Thymus (tissue), 11 donors: ENCODE results near the gene ZKSCAN8. TPM values are rescaled to one million over a fixed set of nuclear protein-coding genes. Genes with fewer than 3 reads are reported as not detected.

Experiments used
- DNase-seq, 9 donors: peaks; one replicate each; pipeline ENCODE4 v3.0.0-alpha.2; 2013; ENCODE audit warnings: low spot score in 9 of 9, low read depth in 6 of 9, missing footprints in 1 of 9
- H3K27ac ChIP-seq, 2 donors: one replicate each; pipeline ENCODE4 v1.5.1; 2013; ENCODE audit warnings: control low read depth in 1 of 2, low read depth in 1 of 2, low read length in 1 of 2, mild to moderate bottlenecking in 1 of 2, moderate library complexity in 1 of 2
- H3K27me3 ChIP-seq, 2 donors: one replicate each; pipeline ENCODE4 v1.5.1; 2013; ENCODE audit warnings: low read length in 1 of 2; ENCODE audit not compliant: control insufficient read depth in 2 of 2, insufficient read depth in 1 of 2
- H3K36me3 ChIP-seq, 2 donors: one replicate each; pipeline ENCODE4 v1.5.1; 2013; ENCODE audit warnings: low read length in 1 of 2, mild to moderate bottlenecking in 1 of 2, moderate library complexity in 1 of 2; ENCODE audit not compliant: control insufficient read depth in 2 of 2, insufficient read depth in 2 of 2
- H3K4me1 ChIP-seq, 2 donors: one replicate each; pipeline ENCODE4 v1.5.1; 2013; ENCODE audit warnings: low read length in 2 of 2; ENCODE audit not compliant: control insufficient read depth in 2 of 2, insufficient read depth in 2 of 2
- H3K4me3 ChIP-seq, 2 donors: one replicate each; pipeline ENCODE4 v1.5.1; 2013; ENCODE audit warnings: low read length in 2 of 2, control low read depth in 1 of 2, mild to moderate bottlenecking in 1 of 2
- H3K9me3 ChIP-seq, 2 donors: one replicate each; pipeline ENCODE4 v1.5.1; 2013; ENCODE audit warnings: low read length in 1 of 2, mild to moderate bottlenecking in 1 of 2; ENCODE audit not compliant: control insufficient read depth in 2 of 2, insufficient read depth in 1 of 2
- WGBS: extraction: QIAGEN DNeasy Blood & Tissue Kit; methylation state at CpG from one replicate; pipeline ENCODE4 v1.1.7; 2013; 5-methylcytosine and 5-hydroxymethylcytosine counted together
- polyA plus RNA-seq: library from polyadenylated mRNA; stranded (reverse); fragments of 200-250 nt; gene quantifications from one replicate; pipeline ENCODE4 v1.2.3, GENCODE V29; 2013
- total RNA-seq: library from RNA; stranded (reverse); fragments of 120-200 nt; gene quantifications from one replicate; pipeline ENCODE4 v1.2.4, GENCODE V29; 2013
- donor health status: healthy.

ZKSCAN8 gene
- total and polyA plus RNA-seq, 2 donors = 5.3 to 10.4 TPM

DNA sequence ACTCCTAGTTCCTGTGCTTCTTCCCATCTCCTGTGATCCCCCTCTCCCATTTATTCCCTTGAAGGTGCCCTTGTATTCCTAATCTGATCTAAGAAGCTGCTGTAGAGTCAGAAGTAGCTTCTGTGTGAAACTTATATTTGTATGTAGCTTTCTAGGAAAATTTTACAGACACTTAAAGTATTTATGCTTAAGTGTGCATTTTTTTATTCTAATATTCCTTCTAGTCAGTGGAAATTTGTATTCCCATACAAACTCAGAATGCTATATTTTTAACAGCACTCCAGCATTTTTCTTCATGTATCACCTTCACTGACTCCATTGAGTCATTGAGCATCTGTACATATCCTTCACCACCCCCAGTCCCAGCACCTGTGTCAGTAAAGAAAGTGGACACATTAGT, 12.7 kb downstream of the ZKSCAN8 start:
- H3K4me3 ChIP-seq = no peak overlapping the region
- H3K27me3 ChIP-seq = no peaks in the 10 kb centered on the region
- peaks cover 37 to 53% of the 10 kb centered on the region in 2 donors for H3K36me3 ChIP-seq
- DNase-seq = no peak
- no peaks in the 10 kb centered on the region for H3K4me1 ChIP-seq
- H3K27ac ChIP-seq = no peak overlapping the region
- peaks cover 5 to 6% of the 10 kb centered on the region in 2 donors for H3K9me3 ChIP-seq

DNA sequence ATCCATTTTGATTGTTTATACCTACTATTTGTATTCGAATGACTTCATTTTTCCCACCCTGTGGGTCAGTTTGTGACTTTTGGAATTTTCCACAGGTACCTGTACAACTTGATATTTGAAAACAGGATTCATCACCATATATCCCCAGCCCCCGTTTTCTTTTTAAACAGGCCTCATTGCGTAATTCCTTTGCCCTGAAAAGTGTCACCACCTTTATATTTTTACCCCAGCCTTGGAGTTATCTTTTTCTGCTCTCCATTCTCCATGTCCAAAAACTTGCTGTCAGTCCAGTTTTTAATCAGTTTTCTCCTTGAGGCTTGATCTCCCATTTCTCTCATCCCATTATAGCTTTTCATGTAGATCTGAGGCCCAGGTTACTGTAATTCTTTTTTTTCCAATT, 16.6 kb downstream of the ZKSCAN8 start:
- WGBS = 98% methylated on average over 3 of the region's 3 CpGs
- Histone ChIP-seq H3K27ac (no peak overlapping the region), H3K36me3 (peaks cover 17 to 21% of the 10 kb centered on the region in 2 donors)

DNA sequence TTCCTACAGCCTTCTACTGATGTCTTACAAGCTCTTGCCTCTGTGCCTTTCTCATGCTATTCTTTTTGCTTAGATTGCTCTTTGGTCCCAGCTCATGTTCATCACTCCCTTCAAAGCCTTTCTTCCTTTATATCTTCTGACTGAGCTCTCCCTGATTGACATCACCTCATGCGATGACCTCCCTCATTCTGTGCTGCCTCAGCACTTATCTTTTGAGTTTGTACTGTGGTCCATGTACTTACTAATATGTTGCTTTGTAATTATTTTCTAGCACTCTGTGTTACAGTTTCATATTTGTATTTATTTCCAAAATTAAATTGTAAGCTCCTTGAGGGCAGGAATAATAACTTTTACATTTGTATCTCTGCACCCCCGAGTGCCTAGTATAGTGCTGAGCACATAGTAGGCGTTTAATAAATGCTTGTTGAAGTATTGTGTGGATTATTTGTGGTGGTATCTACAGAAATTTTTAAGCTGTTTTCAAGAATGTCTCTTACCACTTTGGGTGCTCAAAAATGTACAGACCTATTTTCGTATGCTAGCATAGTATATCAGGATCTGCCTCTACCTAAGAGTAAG, 17.4 kb downstream of the ZKSCAN8 start:
- no peak for DNase-seq
- H3K36me3 ChIP-seq = peaks cover 9 to 13% of the 10 kb centered on the region in 2 donors
- 98% methylated on average over 4 of the region's 4 CpGs for WGBS
- peaks cover 0 to 7% of the 10 kb centered on the region in 2 donors for H3K9me3 ChIP-seq
- H3K4me3 ChIP-seq = no peak overlapping the region
- H3K27me3 ChIP-seq = no peaks in the 10 kb centered on the region
- H3K27ac ChIP-seq = no peak overlapping the region
- H3K4me1 ChIP-seq = peaks cover 5 to 11% of the 10 kb centered on the region in 2 donors

More for the DNA sequence above, 16.6 kb downstream of the ZKSCAN8 start:
- DNase-seq = no peak
- Histone ChIP-seq H3K27me3 (no peaks in the 10 kb centered on the region), H3K4me3 (no peak overlapping the region), H3K4me1 (peaks cover 5 to 11% of the 10 kb centered on the region in 2 donors), H3K9me3 (peaks cover under 1 to 10% of the 10 kb centered on the region in 2 donors)

DNA sequence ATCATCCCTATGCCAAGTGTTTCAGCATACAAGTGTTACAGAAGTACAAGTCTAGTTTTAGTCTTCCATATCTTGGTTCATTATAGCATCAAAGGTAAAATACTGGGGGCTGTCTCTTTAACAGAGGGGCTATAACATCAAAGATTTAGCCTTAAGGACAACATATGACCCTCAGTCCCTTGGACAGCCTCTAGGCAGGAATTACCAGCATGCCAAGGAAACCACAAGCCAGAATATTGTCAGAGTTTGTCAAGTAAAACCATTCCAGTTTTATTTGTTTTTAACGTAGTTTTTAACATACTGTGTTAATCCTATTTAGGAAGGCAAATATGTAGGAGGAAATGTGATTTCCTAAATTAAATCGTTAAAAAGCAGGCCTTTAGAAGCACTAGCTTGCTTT, 18.6 kb downstream of the ZKSCAN8 start:
- Histone ChIP-seq H3K9me3 (peaks cover 0 to 7% of the 10 kb centered on the region in 2 donors), H3K27ac (no peak overlapping the region), H3K4me3 (no peak overlapping the region), H3K36me3 (peaks cover 0 to 4% of the 10 kb centered on the region in 2 donors), H3K27me3 (no peaks in the 10 kb centered on the region), H3K4me1 (peaks cover 5 to 11% of the 10 kb centered on the region in 2 donors)
- no peak for DNase-seq
- WGBS = 91% methylated on average over 2 of the region's 2 CpGs

DNA sequence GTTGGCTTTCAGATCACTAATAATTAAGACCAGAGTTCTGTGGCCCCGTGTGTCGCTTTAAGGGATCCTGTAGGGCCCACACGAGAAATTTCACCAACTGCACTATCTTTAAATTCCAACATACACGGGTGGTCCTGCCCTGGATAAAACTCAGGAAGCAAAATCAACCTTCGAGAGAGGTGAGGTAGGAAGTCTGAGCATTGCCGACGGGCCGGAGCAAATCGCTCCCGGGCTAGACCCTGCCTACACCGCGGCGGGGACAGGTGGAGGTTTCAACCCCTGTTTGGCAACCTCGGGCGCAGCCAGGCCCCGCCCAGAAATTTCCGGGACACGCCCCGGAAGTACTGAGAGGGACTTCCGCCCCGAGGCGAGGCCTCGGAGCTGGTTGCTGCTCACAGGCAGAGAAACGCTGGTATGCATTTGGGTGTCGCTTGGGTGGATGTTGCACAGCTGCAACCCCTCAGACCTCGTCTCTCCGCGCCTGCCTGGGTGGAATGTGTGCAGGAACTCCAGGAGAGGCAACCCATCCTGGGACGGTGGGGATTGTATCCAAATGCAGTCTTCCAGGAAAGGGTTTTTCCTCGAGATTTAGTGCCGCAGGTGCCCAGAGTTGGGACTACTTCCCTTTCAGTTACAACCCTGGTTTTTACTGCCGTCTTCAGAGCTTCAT, 19.9 kb downstream of the ZKSCAN8 start:
- Histone ChIP-seq H3K4me3 (peak overlapping the region; percentile 38 to 47), H3K9me3 (peaks cover 0 to 7% of the 10 kb centered on the region in 2 donors), H3K36me3 (peaks cover 0 to 4% of the 10 kb centered on the region in 2 donors), H3K27ac (peak overlapping the region; percentile 37 to 68), H3K27me3 (no peaks in the 10 kb centered on the region), H3K4me1 (peaks cover 5 to 11% of the 10 kb centered on the region in 2 donors)
- 9% methylated on average over 32 of the region's 32 CpGs for WGBS
- peak; percentile 47 to 90 (median 64) for DNase-seq

DNA sequence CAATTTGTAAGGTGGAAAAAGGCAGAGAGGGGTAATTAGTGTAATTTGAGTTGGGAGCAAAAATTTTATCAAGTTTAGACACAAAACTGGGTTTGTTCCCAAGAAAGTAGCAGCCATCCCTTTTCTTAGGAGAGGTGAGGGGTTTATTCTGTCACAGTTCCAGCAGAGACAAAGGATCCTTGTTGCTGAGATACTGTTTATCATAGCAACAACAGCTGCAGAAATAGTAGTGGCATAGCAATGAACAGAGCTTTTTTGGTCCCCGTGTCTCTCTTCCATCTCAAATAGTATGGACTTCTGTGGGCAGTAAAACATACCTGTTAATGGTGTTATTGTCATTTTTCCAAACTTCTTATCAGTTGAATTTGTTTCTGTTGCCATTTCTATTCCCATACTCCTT, 23.9 kb downstream of the ZKSCAN8 start:
- Histone ChIP-seq H3K9me3 (peaks cover 0 to 7% of the 10 kb centered on the region in 2 donors), H3K4me3 (no peak overlapping the region), H3K27ac (no peak overlapping the region), H3K27me3 (no peaks in the 10 kb centered on the region), H3K36me3 (no peaks in the 10 kb centered on the region), H3K4me1 (peaks cover 5 to 11% of the 10 kb centered on the region in 2 donors)
- no peak for DNase-seq
- WGBS = 92% methylated on average over 1 of the region's 1 CpG

DNA sequence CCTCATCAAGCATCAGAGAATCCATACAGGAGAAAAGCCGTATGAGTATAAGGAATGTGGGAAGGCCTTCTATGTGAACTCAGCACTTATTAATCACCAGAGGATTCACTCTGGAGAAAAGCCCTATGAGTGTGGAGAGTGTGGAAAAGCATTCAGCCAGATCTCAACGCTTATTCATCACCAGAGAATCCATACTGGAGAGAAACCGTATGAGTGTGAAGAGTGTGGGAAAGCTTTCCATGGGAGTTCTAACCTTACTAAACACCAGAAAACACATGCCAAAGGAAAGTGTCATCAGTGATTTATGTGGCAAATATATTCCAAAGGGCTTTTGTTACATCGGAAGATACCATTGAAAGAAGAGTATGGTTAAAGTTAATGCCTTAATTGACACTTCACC, 25.4 kb downstream of the ZKSCAN8 start:
- no peak for DNase-seq
- 96% methylated on average over 4 of the region's 4 CpGs for WGBS
- Histone ChIP-seq H3K27ac (no peak overlapping the region), H3K4me3 (no peak overlapping the region), H3K9me3 (no peaks in the 10 kb centered on the region), H3K36me3 (no peaks in the 10 kb centered on the region), H3K4me1 (peaks cover under 1 to 2% of the 10 kb centered on the region in 2 donors), H3K27me3 (no peaks in the 10 kb centered on the region)

DNA sequence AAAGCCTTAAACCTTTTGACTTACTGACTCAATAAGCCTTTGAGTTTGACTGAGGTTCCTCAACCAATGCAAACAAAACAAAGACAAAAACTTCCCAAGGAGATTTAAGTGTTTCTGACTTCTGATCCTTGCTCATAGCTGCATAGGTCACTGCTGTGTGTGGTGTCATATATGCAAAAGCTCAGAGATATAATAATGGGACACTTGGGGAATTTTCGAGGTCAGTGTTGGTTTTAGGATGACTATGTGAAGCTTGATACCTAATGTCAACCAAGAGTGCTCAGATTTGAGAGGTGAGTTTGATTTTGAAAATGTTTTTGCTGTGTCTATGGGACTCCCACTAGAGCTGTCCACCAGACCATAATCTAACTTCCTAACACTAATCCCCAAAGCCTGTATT, 26.2 kb downstream of the ZKSCAN8 start:
- no peak for DNase-seq
- Histone ChIP-seq H3K27ac (no peak overlapping the region), H3K4me1 (no peaks in the 10 kb centered on the region), H3K27me3 (no peaks in the 10 kb centered on the region), H3K9me3 (no peaks in the 10 kb centered on the region), H3K4me3 (no peak overlapping the region), H3K36me3 (no peaks in the 10 kb centered on the region)
- WGBS = 88% methylated on average over 1 of the region's 1 CpG

DNA sequence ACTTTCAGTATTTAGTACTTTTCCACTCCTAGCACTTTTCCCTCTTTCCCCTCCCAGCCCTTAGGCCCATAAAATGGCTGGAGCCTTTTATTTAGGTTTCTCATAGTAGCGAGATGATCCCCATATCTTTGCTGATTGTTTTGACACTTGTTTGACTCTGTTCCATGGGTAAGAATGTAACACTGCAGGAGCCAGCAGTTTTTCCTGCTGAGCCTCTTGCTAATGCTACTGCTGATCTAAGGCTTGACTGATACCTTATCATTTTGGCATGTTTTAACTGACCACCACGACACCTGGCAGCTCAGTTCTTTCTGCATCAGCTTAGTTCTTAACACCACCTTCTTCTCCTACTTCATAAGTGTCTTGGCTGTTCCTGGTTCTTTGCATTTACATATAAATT, 29.6 kb downstream of the ZKSCAN8 start:
- Histone ChIP-seq H3K4me1 (no peaks in the 10 kb centered on the region), H3K27me3 (no peaks in the 10 kb centered on the region), H3K9me3 (no peaks in the 10 kb centered on the region), H3K27ac (no peak overlapping the region), H3K36me3 (no peaks in the 10 kb centered on the region), H3K4me3 (no peak overlapping the region)
- DNase-seq = no peak
- 94% methylated on average over 2 of the region's 2 CpGs for WGBS
